ENCODE measurements around the gene DLX4. TPM values are rescaled to one million over a fixed set of nuclear protein-coding genes. Genes with fewer than 3 reads are reported as not detected.

Gene DLX4
- total RNA-seq, 1 donor from 2014 or later: 0.29 TPM

DNA sequence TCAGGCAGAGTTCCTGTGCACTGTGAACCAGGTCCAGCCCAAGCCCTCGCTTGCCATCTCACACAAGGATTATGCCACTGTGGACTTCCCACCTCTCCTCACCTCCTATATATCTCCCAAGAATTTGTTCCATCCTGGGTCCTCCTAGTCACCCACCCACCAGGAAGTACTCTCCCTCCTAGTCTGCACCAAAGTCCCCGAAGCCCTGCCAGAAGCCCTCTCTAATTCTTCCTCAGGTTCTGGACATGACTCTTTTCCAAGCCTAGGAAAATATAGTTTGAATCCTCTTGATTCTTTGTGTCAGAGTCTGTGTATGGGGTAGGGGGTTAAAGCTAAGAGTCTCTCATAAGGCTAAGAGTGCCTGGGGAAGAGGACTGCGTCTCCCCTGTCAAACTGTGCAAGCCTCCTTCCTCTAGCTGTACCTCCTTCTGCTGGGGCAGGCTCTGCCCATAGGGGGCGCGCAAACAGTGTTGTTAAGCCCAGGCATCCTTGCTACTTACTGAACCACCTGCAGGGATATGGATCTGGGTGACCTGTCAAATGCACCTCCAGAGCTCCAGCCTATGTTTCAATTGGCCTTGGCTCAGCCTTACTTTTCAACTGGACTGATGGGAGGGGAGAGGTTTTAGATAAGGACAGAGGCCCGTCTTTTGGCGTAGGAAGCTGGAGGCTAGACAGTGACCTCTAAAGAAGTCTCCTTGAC, 16.6 kb upstream of the DLX4 start:
- no peaks in the 10 kb centered on the region for H3K4me1 Mint-ChIP-seq (ENCODE audit: low read depth, unreplicated experiment)
- H3K9me3 Mint-ChIP-seq (ENCODE audit: unreplicated experiment): no peaks in the 10 kb centered on the region
- DNase-seq: peak; percentile 93
- no peaks in the 10 kb centered on the region for H3K36me3 Mint-ChIP-seq (ENCODE audit: unreplicated experiment)
- peaks cover 13% of the 10 kb centered on the region for H3K27me3 Mint-ChIP-seq (ENCODE audit: unreplicated experiment)
- no peak overlapping the region for H3K27ac Mint-ChIP-seq (ENCODE audit: unreplicated experiment)
- TF ChIP-seq, protein P1, sequence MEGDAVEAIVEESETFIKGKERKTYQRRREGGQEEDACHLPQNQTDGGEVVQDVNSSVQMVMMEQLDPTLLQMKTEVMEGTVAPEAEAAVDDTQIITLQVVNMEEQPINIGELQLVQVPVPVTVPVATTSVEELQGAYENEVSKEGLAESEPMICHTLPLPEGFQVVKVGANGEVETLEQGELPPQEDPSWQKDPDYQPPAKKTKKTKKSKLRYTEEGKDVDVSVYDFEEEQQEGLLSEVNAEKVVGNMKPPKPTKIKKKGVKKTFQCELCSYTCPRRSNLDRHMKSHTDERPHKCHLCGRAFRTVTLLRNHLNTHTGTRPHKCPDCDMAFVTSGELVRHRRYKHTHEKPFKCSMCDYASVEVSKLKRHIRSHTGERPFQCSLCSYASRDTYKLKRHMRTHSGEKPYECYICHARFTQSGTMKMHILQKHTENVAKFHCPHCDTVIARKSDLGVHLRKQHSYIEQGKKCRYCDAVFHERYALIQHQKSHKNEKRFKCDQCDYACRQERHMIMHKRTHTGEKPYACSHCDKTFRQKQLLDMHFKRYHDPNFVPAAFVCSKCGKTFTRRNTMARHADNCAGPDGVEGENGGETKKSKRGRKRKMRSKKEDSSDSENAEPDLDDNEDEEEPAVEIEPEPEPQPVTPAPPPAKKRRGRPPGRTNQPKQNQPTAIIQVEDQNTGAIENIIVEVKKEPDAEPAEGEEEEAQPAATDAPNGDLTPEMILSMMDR (IDR thresholded peaks at IDR 0.05; ENCODE audit: partially characterized antibody, unreplicated experiment): peak; percentile 81
- no peak overlapping the region for H3K4me3 Mint-ChIP-seq (ENCODE audit: unreplicated experiment)

DNA sequence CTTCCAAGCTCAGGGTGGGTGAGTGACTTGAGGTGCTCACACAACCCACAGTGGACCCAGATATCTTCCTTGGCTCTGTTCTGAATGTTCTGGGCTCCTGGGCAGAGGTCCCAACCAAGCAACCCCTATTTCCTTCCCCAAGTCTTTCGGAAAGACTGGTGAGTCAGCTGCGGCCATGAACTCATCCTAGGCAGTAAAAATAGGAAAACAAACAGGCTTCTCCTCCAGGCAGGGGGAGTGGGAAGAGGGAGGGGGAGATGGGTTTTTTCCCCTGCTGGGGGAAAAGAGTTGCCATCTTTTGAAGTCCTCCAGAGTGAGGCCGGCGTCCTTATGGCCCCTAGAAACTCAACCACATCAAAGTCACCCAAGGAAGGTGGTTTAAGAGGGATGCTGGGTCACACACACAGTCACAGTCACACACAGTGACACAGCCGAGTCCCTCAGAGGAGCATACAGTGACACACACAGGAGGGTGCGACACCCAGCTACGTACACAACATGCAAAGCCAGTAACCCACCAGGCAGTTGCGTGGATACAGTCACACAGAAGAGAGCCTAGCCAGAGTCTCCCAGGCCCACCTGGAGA, 16.0 kb upstream of the DLX4 start:
- DNase-seq: no peak
- H3K36me3 Mint-ChIP-seq (ENCODE audit: unreplicated experiment): no peaks in the 10 kb centered on the region
- peaks cover 13% of the 10 kb centered on the region for H3K27me3 Mint-ChIP-seq (ENCODE audit: unreplicated experiment)
- TF ChIP-seq, protein P1 (IDR thresholded peaks at IDR 0.05; ENCODE audit: partially characterized antibody, unreplicated experiment): no peak
- H3K4me3 Mint-ChIP-seq (ENCODE audit: unreplicated experiment): no peak overlapping the region
- no peaks in the 10 kb centered on the region for H3K4me1 Mint-ChIP-seq (ENCODE audit: low read depth, unreplicated experiment)
- H3K9me3 Mint-ChIP-seq (ENCODE audit: unreplicated experiment): no peaks in the 10 kb centered on the region
- no peak overlapping the region for H3K27ac Mint-ChIP-seq (ENCODE audit: unreplicated experiment)

DNA sequence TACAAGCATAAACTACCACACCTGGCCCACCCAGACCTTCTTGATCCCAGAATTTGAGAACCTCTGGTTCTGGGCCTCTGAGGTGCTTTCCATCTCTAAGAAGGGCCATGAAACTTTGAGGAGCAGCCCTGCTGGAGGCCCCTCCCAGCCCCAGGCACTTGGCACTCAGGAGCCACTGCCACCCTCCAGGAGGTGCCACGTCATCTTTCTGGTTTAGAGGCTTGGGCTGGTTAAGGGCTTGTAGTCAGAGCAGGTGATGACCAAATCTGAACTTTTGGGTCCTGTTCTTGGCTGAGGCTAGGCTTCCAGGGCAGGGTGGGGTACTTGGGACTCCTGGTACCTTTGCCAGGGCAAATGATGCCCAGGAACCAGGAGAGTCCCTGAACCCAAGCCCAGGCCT, 13.8 kb upstream of the DLX4 start:
- no peak for DNase-seq
- H3K27me3 Mint-ChIP-seq (ENCODE audit: unreplicated experiment): peaks cover 14% of the 10 kb centered on the region
- no peak overlapping the region for H3K4me3 Mint-ChIP-seq (ENCODE audit: unreplicated experiment)
- no peak overlapping the region for H3K27ac Mint-ChIP-seq (ENCODE audit: unreplicated experiment)
- no peaks in the 10 kb centered on the region for H3K9me3 Mint-ChIP-seq (ENCODE audit: unreplicated experiment)
- H3K4me1 Mint-ChIP-seq (ENCODE audit: low read depth, unreplicated experiment): no peaks in the 10 kb centered on the region
- H3K36me3 Mint-ChIP-seq (ENCODE audit: unreplicated experiment): no peaks in the 10 kb centered on the region
- TF ChIP-seq, protein P1 (IDR thresholded peaks at IDR 0.05; ENCODE audit: partially characterized antibody, unreplicated experiment): no peak

DNA sequence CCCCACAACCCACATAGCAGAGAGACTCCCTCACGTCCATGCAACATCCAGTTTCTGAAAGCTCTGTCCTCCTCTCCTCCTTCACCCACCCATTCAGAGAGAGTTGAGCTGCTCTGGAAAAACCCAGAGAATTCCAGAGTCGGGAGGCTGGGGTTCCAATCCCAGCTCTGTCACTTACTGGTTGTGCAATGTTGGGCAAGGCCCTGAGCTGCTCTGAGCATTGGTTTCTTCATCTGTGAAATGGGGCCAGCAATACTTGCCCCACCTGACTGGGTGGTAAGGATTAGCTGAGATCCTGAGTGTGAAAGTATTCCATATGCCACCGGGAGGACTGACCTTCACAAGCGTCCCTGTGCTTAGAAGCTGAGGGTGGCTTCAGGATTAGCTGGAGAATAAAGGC, 12.2 kb upstream of the DLX4 start:
- Mint-ChIP-seq H3K9me3 (ENCODE audit: unreplicated experiment) (peaks cover 3% of the 10 kb centered on the region), H3K4me3 (ENCODE audit: unreplicated experiment) (no peak overlapping the region), H3K36me3 (ENCODE audit: unreplicated experiment) (no peaks in the 10 kb centered on the region), H3K27me3 (ENCODE audit: unreplicated experiment) (peaks cover 16% of the 10 kb centered on the region), H3K27ac (ENCODE audit: unreplicated experiment) (no peak overlapping the region), H3K4me1 (ENCODE audit: low read depth, unreplicated experiment) (no peaks in the 10 kb centered on the region)
- TF ChIP-seq, protein P1 (IDR thresholded peaks at IDR 0.05; ENCODE audit: partially characterized antibody, unreplicated experiment): no peak
- no peak for DNase-seq

DNA sequence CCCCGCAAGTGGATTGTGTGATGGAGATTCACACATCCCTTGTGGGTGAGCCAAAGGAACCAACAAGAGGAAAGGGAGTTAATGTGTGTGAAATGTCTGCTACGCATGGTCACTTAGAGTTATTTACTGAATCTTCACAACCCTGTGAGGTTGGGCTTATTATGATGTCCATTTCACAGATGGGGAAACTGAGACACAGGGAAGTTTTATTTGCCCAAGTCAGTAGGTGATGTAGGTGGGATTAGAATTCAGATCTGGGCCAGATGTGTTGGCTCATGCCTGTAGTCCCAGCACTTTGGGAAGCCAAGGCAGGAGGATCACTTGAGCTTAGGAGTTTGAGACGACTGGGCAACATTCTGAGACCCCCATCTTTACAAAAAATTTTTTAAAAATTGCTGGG, 11.6 kb upstream of the DLX4 start:
- Mint-ChIP-seq H3K27me3 (ENCODE audit: unreplicated experiment) (peaks cover 16% of the 10 kb centered on the region), H3K9me3 (ENCODE audit: unreplicated experiment) (peaks cover 3% of the 10 kb centered on the region), H3K4me1 (ENCODE audit: low read depth, unreplicated experiment) (no peaks in the 10 kb centered on the region), H3K4me3 (ENCODE audit: unreplicated experiment) (no peak overlapping the region), H3K36me3 (ENCODE audit: unreplicated experiment) (no peaks in the 10 kb centered on the region), H3K27ac (ENCODE audit: unreplicated experiment) (no peak overlapping the region)
- TF ChIP-seq, protein P1 (IDR thresholded peaks at IDR 0.05; ENCODE audit: partially characterized antibody, unreplicated experiment): no peak
- DNase-seq: no peak

Measured in glutamatergic neuron (in vitro differentiated cells).